ENCODE data around the gene PLA2G4F.

The PLA2G4F gene

GRCh38 chr15:42151141-42151561, 5.3 kb downstream of the PLA2G4F start:
- no peak for DNase-seq (ENCODE audit: low spot score)
- no peak for TF ChIP-seq CTCF (IDR thresholded peaks at IDR 0.05; ENCODE audit: extremely low read depth, insufficient read depth, missing control alignments)
- in situ Hi-C loops (cut with MboI; ENCODE audit: low pct_unique_long_range_greater_than_20kb, low sequenced_read_pairs, unreplicated experiment), result no loop called here

- no peak for TF ChIP-seq CTCF (IDR thresholded peaks at IDR 0.05; ENCODE audit: extremely low read depth, insufficient read depth, missing control alignments)
- DNase-seq (ENCODE audit: low spot score), result no peak
- in situ Hi-C loops (cut with MboI; ENCODE audit: low pct_unique_long_range_greater_than_20kb, low sequenced_read_pairs, unreplicated experiment), result no loop called here
Measured at GRCh38 chr15:42150219-42150970, 6.0 kb downstream of the PLA2G4F start.

GRCh38 chr15:42149493-42150218, 6.8 kb downstream of the PLA2G4F start:
- in situ Hi-C loops (cut with MboI; ENCODE audit: low pct_unique_long_range_greater_than_20kb, low sequenced_read_pairs, unreplicated experiment), result no loop called here
- no peak for TF ChIP-seq CTCF (IDR thresholded peaks at IDR 0.05; ENCODE audit: extremely low read depth, insufficient read depth, missing control alignments)
- no peak for DNase-seq (ENCODE audit: low spot score)

GRCh38 chr15:42148808-42149492, 7.5 kb downstream of the PLA2G4F start:
- no peak for TF ChIP-seq CTCF (IDR thresholded peaks at IDR 0.05; ENCODE audit: extremely low read depth, insufficient read depth, missing control alignments)
- in situ Hi-C loops (cut with MboI; ENCODE audit: low pct_unique_long_range_greater_than_20kb, low sequenced_read_pairs, unreplicated experiment), result no loop called here
- no peak for DNase-seq (ENCODE audit: low spot score)

- in situ Hi-C loops (cut with MboI; ENCODE audit: low pct_unique_long_range_greater_than_20kb, low sequenced_read_pairs, unreplicated experiment), result no loop called here
- no peak for DNase-seq (ENCODE audit: low spot score)
- TF ChIP-seq CTCF (IDR thresholded peaks at IDR 0.05; ENCODE audit: extremely low read depth, insufficient read depth, missing control alignments), result no peak
Measured at GRCh38 chr15:42147431-42147735, 9.1 kb downstream of the PLA2G4F start.

- TF ChIP-seq CTCF (IDR thresholded peaks at IDR 0.05; ENCODE audit: extremely low read depth, insufficient read depth, missing control alignments), result no peak
- no peak for DNase-seq (ENCODE audit: low spot score)
- in situ Hi-C loops (cut with MboI; ENCODE audit: low pct_unique_long_range_greater_than_20kb, low sequenced_read_pairs, unreplicated experiment), result no loop called here
Measured at GRCh38 chr15:42146551-42147430, 9.6 kb downstream of the PLA2G4F start.

All from GM13977 (cell line).